ENCODE results near the gene MED26.
"Not testable (repeated sequence)": the region's sequence is repeated elsewhere in the genome, so short reads cannot be mapped to it uniquely, and the experiment has no call there.

MED26 gene

DNA sequence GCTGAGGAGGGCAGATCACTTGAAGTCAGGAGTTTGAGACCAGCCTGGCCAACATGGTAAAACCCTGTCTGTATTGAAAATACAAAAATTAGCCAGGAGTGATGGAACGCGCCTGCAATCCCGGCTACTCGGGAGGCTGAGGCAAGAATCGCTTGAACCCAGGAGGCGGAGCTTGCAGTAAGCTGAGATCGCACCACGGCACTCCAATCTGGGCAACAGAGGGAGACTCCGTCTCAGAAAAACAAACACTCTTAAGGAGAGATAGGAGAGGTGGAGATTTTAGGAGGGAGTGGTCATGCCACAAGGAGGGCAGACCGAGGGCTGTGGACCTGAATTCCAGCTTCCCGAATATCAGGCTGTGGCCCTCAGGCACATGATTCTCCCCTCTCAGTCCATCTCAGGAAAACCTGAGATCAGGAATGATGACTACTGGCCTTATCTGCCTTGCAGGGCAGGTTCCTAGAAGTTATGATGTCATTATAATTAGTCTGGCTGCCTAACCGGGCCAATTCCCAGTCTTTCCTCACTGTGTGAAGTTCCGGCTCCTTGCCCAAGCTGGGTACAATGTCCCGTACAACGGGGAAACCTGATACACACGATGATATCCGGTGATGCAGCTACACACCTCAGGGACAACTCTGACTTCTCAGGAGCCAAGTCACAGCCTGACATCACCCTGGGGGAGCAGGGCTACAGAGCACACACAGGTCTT is 58.2 kb downstream of the MED26 start:
- Histone ChIP-seq H3K4me1 (ENCODE audit: control insufficient read depth, low read depth, low read length) (peaks cover 11% of the 10 kb centered on the region), H3K27me3 (ENCODE audit: control insufficient read depth, insufficient read depth, low read length) (no peaks in the 10 kb centered on the region), H3K4me3 (ENCODE audit: low read length) (no peak overlapping the region), H3K36me3 (ENCODE audit: control insufficient read depth, low read depth, low read length) (peaks cover 29% of the 10 kb centered on the region), H3K9me3 (ENCODE audit: control insufficient read depth, low read depth, low read length) (no peaks in the 10 kb centered on the region), H3K27ac (ENCODE audit: low read length) (no peak overlapping the region), H3K9ac (ENCODE audit: low read length) (no peak overlapping the region)

DNA sequence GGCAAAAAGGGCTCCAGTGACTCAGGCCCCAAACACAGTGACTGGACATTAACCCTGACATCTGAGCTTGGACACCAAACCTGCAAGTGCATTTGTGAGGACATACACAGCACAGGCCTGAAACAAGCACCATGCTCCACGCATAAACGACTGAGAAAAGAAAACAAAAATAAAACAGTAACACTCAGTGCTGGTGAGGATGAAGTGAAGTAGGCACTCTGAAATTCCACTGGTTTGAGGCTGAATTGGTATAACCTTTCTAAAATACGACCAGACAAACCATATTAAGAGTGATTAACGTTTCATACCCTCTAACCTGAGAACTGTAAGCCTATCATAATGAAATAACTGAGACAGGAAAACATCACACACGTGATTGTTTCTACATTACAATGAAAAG is 61.3 kb downstream of the MED26 start:
- H3K9ac ChIP-seq (ENCODE audit: low read length), result no peak overlapping the region
- H3K4me3 ChIP-seq (ENCODE audit: low read length), result no peak overlapping the region
- H3K36me3 ChIP-seq (ENCODE audit: control insufficient read depth, low read depth, low read length), result peaks cover 45% of the 10 kb centered on the region
- H3K4me1 ChIP-seq (ENCODE audit: control insufficient read depth, low read depth, low read length), result peaks cover 5% of the 10 kb centered on the region
- H3K27ac ChIP-seq (ENCODE audit: low read length), result no peak overlapping the region
- no peaks in the 10 kb centered on the region for H3K27me3 ChIP-seq (ENCODE audit: control insufficient read depth, insufficient read depth, low read length)
- H3K9me3 ChIP-seq (ENCODE audit: control insufficient read depth, low read depth, low read length), result no peaks in the 10 kb centered on the region

DNA sequence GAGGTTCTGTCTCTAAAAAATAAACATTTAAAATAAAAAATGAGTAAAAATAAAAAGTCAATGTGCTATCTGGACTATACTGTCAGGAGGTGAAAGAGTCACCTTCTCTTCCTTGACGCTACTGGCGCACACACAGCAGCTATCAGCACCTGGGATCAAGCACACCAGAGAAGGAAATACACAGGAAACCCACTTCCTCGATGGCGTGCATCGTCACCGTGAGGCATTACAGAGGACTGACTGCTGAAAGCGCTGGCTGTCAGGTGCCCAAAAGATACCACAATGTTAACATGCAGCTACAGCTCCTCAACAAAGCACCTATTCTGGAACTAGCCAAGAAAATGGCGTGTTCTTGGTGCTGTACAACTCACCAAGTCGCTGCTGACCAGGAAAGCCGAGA is 61.8 kb downstream of the MED26 start:
- Histone ChIP-seq H3K9ac (ENCODE audit: low read length) (no peak overlapping the region), H3K36me3 (ENCODE audit: control insufficient read depth, low read depth, low read length) (peaks cover 50% of the 10 kb centered on the region), H3K4me3 (ENCODE audit: low read length) (no peak overlapping the region), H3K4me1 (ENCODE audit: control insufficient read depth, low read depth, low read length) (peaks cover 2% of the 10 kb centered on the region), H3K9me3 (ENCODE audit: control insufficient read depth, low read depth, low read length) (no peaks in the 10 kb centered on the region), H3K27ac (ENCODE audit: low read length) (no peak overlapping the region), H3K27me3 (ENCODE audit: control insufficient read depth, insufficient read depth, low read length) (no peaks in the 10 kb centered on the region)

DNA sequence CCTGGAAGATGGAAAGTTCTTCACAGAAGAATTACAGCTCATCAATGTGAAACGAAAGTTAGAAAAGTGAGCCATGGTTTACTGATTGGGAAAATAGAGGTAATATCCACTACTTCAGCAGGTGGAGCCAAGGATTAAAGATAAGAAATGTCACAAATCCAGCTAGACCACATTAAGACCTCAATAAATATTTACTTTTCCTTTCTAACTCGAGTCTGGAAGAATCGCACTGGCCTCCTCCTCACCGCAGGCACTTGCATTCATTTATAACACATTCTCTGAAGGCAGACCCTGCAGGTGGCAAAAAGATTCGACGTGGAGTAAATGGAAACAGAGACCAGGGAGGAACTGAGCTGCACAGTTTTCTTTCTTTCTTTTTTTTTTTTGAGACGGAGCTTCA is 63.2 kb downstream of the MED26 start:
- peaks cover 47% of the 10 kb centered on the region for H3K36me3 ChIP-seq (ENCODE audit: control insufficient read depth, low read depth, low read length)

DNA sequence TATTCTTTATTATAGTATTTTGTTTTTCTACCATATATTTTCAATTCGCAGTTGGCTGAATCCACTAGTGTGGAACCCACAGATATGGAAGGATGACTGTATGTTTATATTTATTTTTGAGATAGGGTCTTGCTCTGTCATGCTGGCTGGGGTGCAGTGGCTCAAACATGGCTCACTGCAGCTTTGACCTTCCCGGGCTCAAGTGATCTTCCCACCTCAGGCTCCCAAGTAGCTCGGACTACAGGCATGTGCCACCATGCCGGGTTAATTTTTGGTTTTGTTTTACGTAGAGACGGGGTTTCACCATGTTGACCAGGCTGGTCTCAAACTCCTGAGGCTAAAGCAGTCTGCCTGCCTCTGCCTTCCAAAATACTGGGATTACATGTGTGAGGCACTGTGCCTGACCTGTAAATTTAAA is 65.4 kb downstream of the MED26 start:
- H3K36me3 ChIP-seq (ENCODE audit: control insufficient read depth, low read depth, low read length), result peaks cover 41% of the 10 kb centered on the region
- no peak overlapping the region for H3K4me3 ChIP-seq (ENCODE audit: low read length)
- H3K4me1 ChIP-seq (ENCODE audit: control insufficient read depth, low read depth, low read length), result no peaks in the 10 kb centered on the region
- no peaks in the 10 kb centered on the region for H3K27me3 ChIP-seq (ENCODE audit: control insufficient read depth, insufficient read depth, low read length)
- H3K9me3 ChIP-seq (ENCODE audit: control insufficient read depth, low read depth, low read length), result no peaks in the 10 kb centered on the region
- no peak overlapping the region for H3K9ac ChIP-seq (ENCODE audit: low read length)
- no peak overlapping the region for H3K27ac ChIP-seq (ENCODE audit: low read length)

More for the DNA sequence above, 63.2 kb downstream of the MED26 start:
- Histone ChIP-seq H3K4me3 (ENCODE audit: low read length) (no peak overlapping the region), H3K27ac (ENCODE audit: low read length) (no peak overlapping the region), H3K9ac (ENCODE audit: low read length) (no peak overlapping the region), H3K27me3 (ENCODE audit: control insufficient read depth, insufficient read depth, low read length) (no peaks in the 10 kb centered on the region), H3K9me3 (ENCODE audit: control insufficient read depth, low read depth, low read length) (no peaks in the 10 kb centered on the region), H3K4me1 (ENCODE audit: control insufficient read depth, low read depth, low read length) (no peaks in the 10 kb centered on the region)

DNA sequence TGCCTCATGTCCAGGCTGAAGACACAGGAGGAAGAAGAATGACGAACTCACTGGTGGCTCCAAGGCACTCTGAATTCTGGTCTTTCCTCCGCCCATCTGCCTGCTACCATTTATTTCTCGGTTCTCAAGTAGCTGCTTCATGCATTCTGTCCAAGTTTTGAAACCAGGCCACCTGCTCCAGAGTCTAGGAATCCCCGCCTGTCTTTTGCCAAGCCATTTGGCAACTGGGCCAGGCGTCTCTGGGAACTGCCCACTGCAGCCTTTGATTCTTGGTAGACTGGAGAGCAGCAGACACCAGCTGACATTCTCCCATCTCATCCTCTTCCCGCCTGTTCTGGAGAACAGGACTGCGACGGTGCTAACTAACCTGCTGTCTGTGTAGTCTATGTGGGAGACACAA is 66.6 kb downstream of the MED26 start:
- Histone ChIP-seq H3K4me3 (ENCODE audit: low read length) (no peak overlapping the region), H3K27ac (ENCODE audit: low read length) (no peak overlapping the region), H3K27me3 (ENCODE audit: control insufficient read depth, insufficient read depth, low read length) (no peaks in the 10 kb centered on the region), H3K9ac (ENCODE audit: low read length) (no peak overlapping the region), H3K36me3 (ENCODE audit: control insufficient read depth, low read depth, low read length) (peaks cover 31% of the 10 kb centered on the region), H3K4me1 (ENCODE audit: control insufficient read depth, low read depth, low read length) (no peaks in the 10 kb centered on the region), H3K9me3 (ENCODE audit: control insufficient read depth, low read depth, low read length) (no peaks in the 10 kb centered on the region)

DNA sequence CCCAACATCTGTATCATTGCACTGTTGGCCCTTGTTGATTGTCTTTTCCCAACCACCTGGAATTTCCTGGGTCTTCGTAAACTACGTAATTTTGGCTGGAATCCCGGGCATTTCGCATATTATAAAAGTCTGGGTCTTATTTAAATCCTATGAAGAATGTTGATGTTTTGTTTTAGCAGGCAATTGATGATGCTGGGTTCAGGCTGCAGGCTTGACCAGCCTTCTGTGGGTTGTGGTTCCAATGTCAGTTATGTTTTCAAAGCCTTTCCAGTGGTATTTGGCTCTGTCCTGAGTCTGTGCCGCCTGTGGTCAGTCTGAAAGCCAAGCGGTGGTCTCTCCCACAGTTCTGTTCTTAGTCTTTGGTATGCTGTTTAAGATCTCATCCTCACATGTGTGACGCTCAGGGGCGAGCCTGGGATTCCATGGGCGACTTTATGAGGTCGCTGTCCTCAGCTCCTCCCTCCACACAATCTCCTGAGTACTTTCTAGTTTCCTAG is 68.2 kb downstream of the MED26 start:
- H3K27me3 ChIP-seq (ENCODE audit: control insufficient read depth, insufficient read depth, low read length), result no peaks in the 10 kb centered on the region
- no peak overlapping the region for H3K4me3 ChIP-seq (ENCODE audit: low read length)
- no peak overlapping the region for H3K27ac ChIP-seq (ENCODE audit: low read length)
- H3K36me3 ChIP-seq (ENCODE audit: control insufficient read depth, low read depth, low read length), result peaks cover 36% of the 10 kb centered on the region
- no peaks in the 10 kb centered on the region for H3K4me1 ChIP-seq (ENCODE audit: control insufficient read depth, low read depth, low read length)
- H3K9ac ChIP-seq (ENCODE audit: low read length), result no peak overlapping the region
- no peaks in the 10 kb centered on the region for H3K9me3 ChIP-seq (ENCODE audit: control insufficient read depth, low read depth, low read length)

DNA sequence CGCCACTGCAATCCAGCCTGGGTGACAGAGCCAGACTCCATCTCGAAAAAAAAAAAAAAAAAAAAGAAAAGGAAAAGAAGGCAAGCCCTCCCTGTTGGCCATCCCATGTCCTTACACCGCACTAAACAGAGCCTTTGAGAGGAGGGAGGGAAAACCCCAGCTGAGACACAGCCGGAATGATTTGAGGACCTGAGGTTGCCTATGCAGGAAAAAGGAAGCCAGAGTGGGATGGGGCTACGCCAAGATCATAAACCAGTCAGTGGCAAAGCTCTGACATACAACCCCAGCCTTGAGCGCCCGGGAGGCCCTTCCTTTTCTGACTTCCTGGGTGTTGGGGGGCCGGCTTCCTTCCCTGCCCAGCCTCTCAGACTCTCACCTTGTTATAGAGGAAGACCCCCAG is 73.2 kb downstream of the MED26 start:
- Histone ChIP-seq H3K36me3 (ENCODE audit: control insufficient read depth, low read depth, low read length) (peaks cover 26% of the 10 kb centered on the region), H3K9me3 (ENCODE audit: control insufficient read depth, low read depth, low read length) (no peaks in the 10 kb centered on the region), H3K4me1 (ENCODE audit: control insufficient read depth, low read depth, low read length) (no peaks in the 10 kb centered on the region), H3K9ac (ENCODE audit: low read length) (no peak overlapping the region), H3K27me3 (ENCODE audit: control insufficient read depth, insufficient read depth, low read length) (no peaks in the 10 kb centered on the region), H3K4me3 (ENCODE audit: low read length) (no peak overlapping the region), H3K27ac (ENCODE audit: low read length) (no peak overlapping the region)

DNA sequence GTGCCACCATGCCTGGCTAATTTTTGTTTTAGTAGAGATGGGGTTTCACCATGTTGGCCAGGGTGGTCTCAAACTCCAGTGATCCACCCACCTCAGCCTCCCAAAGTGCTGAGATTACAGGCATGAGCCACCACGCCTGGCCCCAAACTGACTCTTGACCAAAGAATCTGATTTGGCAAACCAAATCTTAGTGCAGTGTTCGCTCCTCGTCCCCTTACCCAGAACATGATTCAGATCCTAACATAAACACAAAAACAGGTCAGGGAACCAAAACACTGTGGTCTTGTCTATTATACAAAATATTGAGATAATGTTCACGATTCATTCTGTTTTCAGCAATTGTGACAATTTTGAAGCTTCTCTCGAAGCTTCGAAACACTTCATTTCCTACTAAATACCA is 76.1 kb downstream of the MED26 start:
- not testable (repeated sequence) for H3K9me3 ChIP-seq (ENCODE audit: control insufficient read depth, low read depth, low read length); H3K27ac ChIP-seq (ENCODE audit: low read length); H3K4me1 ChIP-seq (ENCODE audit: control insufficient read depth, low read depth, low read length); H3K4me3 ChIP-seq (ENCODE audit: low read length); H3K9ac ChIP-seq (ENCODE audit: low read length); H3K27me3 ChIP-seq (ENCODE audit: control insufficient read depth, insufficient read depth, low read length)
- H3K36me3 ChIP-seq (ENCODE audit: control insufficient read depth, low read depth, low read length), result peaks cover 26% of the 10 kb centered on the region

DNA sequence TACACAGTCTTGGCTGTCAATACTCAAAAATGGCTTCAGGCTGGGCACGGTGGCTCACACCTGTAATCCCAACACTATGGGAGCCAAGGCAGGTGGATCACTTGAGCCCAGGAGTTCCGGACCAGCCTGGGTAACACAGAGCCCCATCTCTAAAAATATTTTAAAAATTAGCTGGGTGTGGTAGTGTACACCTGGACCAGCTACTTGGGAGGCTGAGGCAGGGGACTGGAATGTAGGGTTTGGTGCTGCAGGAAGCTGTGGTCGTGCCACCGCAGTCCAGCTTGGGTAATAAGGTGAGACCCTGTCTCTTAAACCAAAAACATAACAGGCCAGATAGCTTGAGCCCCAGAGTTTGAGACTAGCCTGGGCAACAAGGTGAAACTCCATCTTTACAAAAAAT is 79.0 kb downstream of the MED26 start:
- no peak overlapping the region for H3K9ac ChIP-seq (ENCODE audit: low read length)
- H3K27ac ChIP-seq (ENCODE audit: low read length), result no peak overlapping the region
- no peaks in the 10 kb centered on the region for H3K9me3 ChIP-seq (ENCODE audit: control insufficient read depth, low read depth, low read length)
- no peak overlapping the region for H3K4me3 ChIP-seq (ENCODE audit: low read length)
- H3K36me3 ChIP-seq (ENCODE audit: control insufficient read depth, low read depth, low read length), result peaks cover 15% of the 10 kb centered on the region
- H3K27me3 ChIP-seq (ENCODE audit: control insufficient read depth, insufficient read depth, low read length), result no peaks in the 10 kb centered on the region
- H3K4me1 ChIP-seq (ENCODE audit: control insufficient read depth, low read depth, low read length), result no peaks in the 10 kb centered on the region

DNA sequence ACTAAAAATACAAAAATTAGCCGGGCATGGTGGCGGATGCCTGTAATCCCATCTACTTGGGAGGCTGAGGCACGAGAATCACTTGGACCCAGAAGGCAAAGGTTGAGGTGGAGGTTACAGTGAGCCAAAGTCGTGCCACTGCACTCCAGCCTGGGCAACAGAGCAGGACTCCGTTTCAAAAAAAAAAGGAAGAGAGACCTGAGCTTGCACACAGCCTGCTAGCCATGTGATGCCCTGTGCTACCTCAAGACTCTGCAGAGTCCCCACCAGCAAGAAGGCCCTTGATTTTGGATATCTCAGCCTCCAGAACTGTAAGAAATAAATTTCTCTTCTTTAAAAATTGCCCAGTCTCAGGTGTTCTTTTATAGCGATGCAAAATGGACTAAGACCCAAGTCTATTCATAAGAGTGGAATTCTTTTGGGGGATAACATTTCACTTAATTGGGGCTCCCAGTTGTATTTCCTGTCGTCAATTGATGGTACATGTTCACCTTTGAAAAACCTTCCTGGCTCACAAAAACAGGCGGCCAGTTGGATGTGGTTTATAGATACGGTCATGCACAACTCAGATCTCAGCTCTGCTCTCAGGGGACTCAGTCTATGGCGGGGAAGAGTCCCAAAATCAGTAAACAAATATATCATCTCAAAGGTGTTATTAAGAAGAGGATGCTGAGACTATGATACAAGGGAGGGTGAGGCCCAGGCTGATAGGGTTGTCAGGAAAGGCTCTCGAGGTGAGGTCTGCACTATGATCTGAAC is 83.4 kb downstream of the MED26 start:
- Histone ChIP-seq H3K27ac (ENCODE audit: low read length) (no peak overlapping the region), H3K9me3 (ENCODE audit: control insufficient read depth, low read depth, low read length) (no peaks in the 10 kb centered on the region), H3K36me3 (ENCODE audit: control insufficient read depth, low read depth, low read length) (no peaks in the 10 kb centered on the region), H3K9ac (ENCODE audit: low read length) (no peak overlapping the region), H3K4me1 (ENCODE audit: control insufficient read depth, low read depth, low read length) (peaks cover 5% of the 10 kb centered on the region), H3K27me3 (ENCODE audit: control insufficient read depth, insufficient read depth, low read length) (no peaks in the 10 kb centered on the region), H3K4me3 (ENCODE audit: low read length) (no peak overlapping the region)

DNA sequence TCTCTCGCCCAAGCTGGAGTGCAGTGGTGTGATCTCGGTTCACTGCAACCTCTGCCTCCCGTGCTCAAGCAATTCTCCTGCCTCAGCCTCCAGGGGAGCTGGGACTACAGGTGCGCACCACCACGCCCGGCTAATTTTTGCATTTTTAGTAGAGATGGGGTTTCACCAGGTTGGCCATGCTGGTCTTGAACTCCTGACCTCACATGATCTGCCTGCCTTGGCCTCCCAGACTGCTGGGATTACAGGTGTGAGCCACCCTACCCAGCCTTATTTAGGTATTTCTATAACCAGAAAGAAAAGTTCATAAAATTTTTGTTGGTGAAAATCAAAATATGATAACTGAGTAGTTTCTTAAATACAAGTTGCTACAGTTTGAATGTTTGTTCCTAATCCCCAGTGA is 84.3 kb downstream of the MED26 start:
- not testable (repeated sequence) for H3K27me3 ChIP-seq (ENCODE audit: control insufficient read depth, insufficient read depth, low read length); H3K9me3 ChIP-seq (ENCODE audit: control insufficient read depth, low read depth, low read length); H3K27ac ChIP-seq (ENCODE audit: low read length); H3K36me3 ChIP-seq (ENCODE audit: control insufficient read depth, low read depth, low read length); H3K4me1 ChIP-seq (ENCODE audit: control insufficient read depth, low read depth, low read length)
- Histone ChIP-seq H3K9ac (ENCODE audit: low read length) (peak overlapping the region; percentile 79), H3K4me3 (ENCODE audit: low read length) (peak overlapping the region; percentile 80)

Data from iPS-18a (cell line).